GM18907 (cell line): Measurements from ENCODE around the gene CHMP6.

Experiments used
- ATAC-seq: cut with Tn5 transposase; IDR thresholded peaks from one replicate; pipeline ENCODE4 v1.9.1; 2021; ENCODE audit warnings: mild to moderate bottlenecking, moderate library complexity; ENCODE audit not compliant: unreplicated experiment

The CHMP6 gene

GRCh38 chr17:80970762-80971703, 20.6 kb upstream of the CHMP6 start:
- ATAC-seq: no peak

- no peak for ATAC-seq
Observed at GRCh38 chr17:80971704-80972304, 19.8 kb upstream of the CHMP6 start.

- ATAC-seq: no peak
Observed at GRCh38 chr17:80976701-80977100, 14.9 kb upstream of the CHMP6 start.

- no peak for ATAC-seq
Observed at GRCh38 chr17:80977172-80977571, 14.5 kb upstream of the CHMP6 start.

GRCh38 chr17:80978499-80979497, 12.8 kb upstream of the CHMP6 start:
- ATAC-seq: no peak

GRCh38 chr17:80979547-80980378, 11.9 kb upstream of the CHMP6 start:
- no peak for ATAC-seq

- ATAC-seq: no peak
Observed at GRCh38 chr17:80980397-80981061, 11.1 kb upstream of the CHMP6 start.

- ATAC-seq: no peak
Observed at GRCh38 chr17:80981062-80981902, 10.4 kb upstream of the CHMP6 start.

GRCh38 chr17:80981929-80982425, 9.7 kb upstream of the CHMP6 start:
- ATAC-seq: no peak

GRCh38 chr17:80982426-80982974, 9.1 kb upstream of the CHMP6 start:
- ATAC-seq: no peak

- no peak for ATAC-seq
Observed at GRCh38 chr17:80983545-80983944, 8.1 kb upstream of the CHMP6 start.

- ATAC-seq: no peak
Observed at GRCh38 chr17:80984749-80985148, 6.9 kb upstream of the CHMP6 start.

GRCh38 chr17:80986046-80986445, 5.6 kb upstream of the CHMP6 start:
- ATAC-seq: no peak

- ATAC-seq: no peak
Observed at GRCh38 chr17:80986816-80987475, 4.7 kb upstream of the CHMP6 start.

GRCh38 chr17:80987941-80988461, 3.6 kb upstream of the CHMP6 start:
- ATAC-seq: no peak

- ATAC-seq: no peak
Observed at GRCh38 chr17:80989586-80989913, 2.1 kb upstream of the CHMP6 start.

- no peak for ATAC-seq
Observed at GRCh38 chr17:80990921-80991644, 558 bp upstream of the CHMP6 start.
